ENCODE data around the gene PCGF6.
A peak's percentile ranks its signal among the peaks of the same experiment; 100 is the strongest.
"Not testable (repeated sequence)": the region's sequence is repeated elsewhere in the genome, so short reads cannot be mapped to it uniquely, and the experiment has no call there.

PCGF6 gene

GRCh38 chr10:103350517-103351260 is at the start of gene PCGF6:
Gene PCGF6, minus strand, starts transcription at chr10:103351140. Its CDS starts 74 bp downstream, at chr10:103351066.
- FAIRE-seq, result no peak

GRCh38 chr10:103397191-103397825 is 46.4 kb upstream of the PCGF6 start:
- FAIRE-seq, result no peak

- no peak for FAIRE-seq
Measured at GRCh38 chr10:103396789-103397087, 45.8 kb upstream of the PCGF6 start.

- peak; percentile 89 for FAIRE-seq
Measured at GRCh38 chr10:103396067-103396788, 45.3 kb upstream of the PCGF6 start, which contains the start of the genes ATP5MK and PDCD11. Gene ATP5MK, minus strand, starts transcription at chr10:103396475. Its CDS starts 4,018 bp downstream, at chr10:103392457. Gene PDCD11, plus strand, starts transcription at chr10:103396626. Its CDS starts 1,801 bp downstream, at chr10:103398427.

- FAIRE-seq, result no peak
Measured at GRCh38 chr10:103395754-103396066, 44.8 kb upstream of the PCGF6 start.

- FAIRE-seq, result no peak
Measured at GRCh38 chr10:103394180-103394579, 43.2 kb upstream of the PCGF6 start.

- FAIRE-seq, result no peak
Measured at GRCh38 chr10:103382769-103383168, 31.8 kb upstream of the PCGF6 start.

- no peak for FAIRE-seq
Measured at GRCh38 chr10:103374263-103374662, 23.3 kb upstream of the PCGF6 start.

- no peak for FAIRE-seq
Measured at GRCh38 chr10:103373544-103373943, 22.6 kb upstream of the PCGF6 start.

GRCh38 chr10:103367782-103368518 is 17.0 kb upstream of the PCGF6 start, which contains the start of gene TAF5:
Gene TAF5, plus strand, starts transcription at chr10:103367976. Its CDS starts 14 bp downstream, at chr10:103367990.
- peak; percentile 86 for FAIRE-seq

GRCh38 chr10:103367379-103367781 is 16.4 kb upstream of the PCGF6 start:
- no peak for FAIRE-seq

GRCh38 chr10:103360791-103361190 is 9.9 kb upstream of the PCGF6 start:
- FAIRE-seq, result not testable (repeated sequence)

GRCh38 chr10:103359493-103359892 is 8.6 kb upstream of the PCGF6 start:
- not testable (repeated sequence) for FAIRE-seq

GRCh38 chr10:103355906-103356599 is 5.1 kb upstream of the PCGF6 start:
- no peak for FAIRE-seq

- not testable (repeated sequence) for FAIRE-seq
Measured at GRCh38 chr10:103354567-103354966, 3.6 kb upstream of the PCGF6 start.

GRCh38 chr10:103353281-103353680 is 2.3 kb upstream of the PCGF6 start:
- FAIRE-seq, result no peak

GRCh38 chr10:103350175-103350516 is 794 bp downstream of the PCGF6 start:
- FAIRE-seq, result no peak

- peak; percentile 86 for FAIRE-seq
Measured at GRCh38 chr10:103336370-103336769, 14.6 kb downstream of the PCGF6 start.

GRCh38 chr10:103334567-103334966 is 16.4 kb downstream of the PCGF6 start:
- FAIRE-seq, result no peak

GRCh38 chr10:103333934-103334520 is 16.9 kb downstream of the PCGF6 start:
- peak; percentile 93 for FAIRE-seq

GRCh38 chr10:103327906-103328305 is 23.0 kb downstream of the PCGF6 start:
- no peak for FAIRE-seq

- FAIRE-seq, result no peak
Measured at GRCh38 chr10:103316087-103316486, 34.9 kb downstream of the PCGF6 start.
